Cardiac fibroblast (primary cell): ENCODE data around the gene KRTAP12-4.
"Not testable (repeated sequence)": the region's sequence is repeated elsewhere in the genome, so short reads cannot be mapped to it uniquely, and the experiment has no call there.

Source experiments
- DNase-seq, 2 donors: peaks; one replicate each; pipeline versions ENCODE4 v3.0.0 to v3.0.0-alpha.2; 2010; ENCODE audit warnings: low read depth in 2 of 2
- H3K4me3 ChIP-seq, 2 donors: replicated peaks in 1 of 2; 1 replicate in 1 of 2; 2 replicates in 1 of 2; pipeline ENCODE4 v1.5.1; 2011; ENCODE audit warnings: low read depth in 2 of 2, low read length in 2 of 2, mild to moderate bottlenecking in 2 of 2, moderate library complexity in 1 of 2
- CTCF ChIP-seq: IDR thresholded peaks from one replicate; pipeline ENCODE4 v1.5.1; 2011; ENCODE audit warnings: low read depth, mild to moderate bottlenecking, low read length, inconsistent platforms

The KRTAP12-4 gene

GRCh38 chr21:44695184-44695583 is 40.7 kb upstream of the KRTAP12-4 start:
- no peak for DNase-seq
- H3K4me3 ChIP-seq, result no peak overlapping the region
- no peak for TF ChIP-seq CTCF

GRCh38 chr21:44694776-44695175 is 40.3 kb upstream of the KRTAP12-4 start:
- no peak overlapping the region for H3K4me3 ChIP-seq
- DNase-seq, result no peak
- TF ChIP-seq CTCF, result no peak

GRCh38 chr21:44692798-44693512 is 38.5 kb upstream of the KRTAP12-4 start:
- DNase-seq, result no peak
- TF ChIP-seq CTCF, result no peak
- no peak overlapping the region for H3K4me3 ChIP-seq

GRCh38 chr21:44691686-44692085 is 37.2 kb upstream of the KRTAP12-4 start:
- DNase-seq, result no peak
- H3K4me3 ChIP-seq, result no peak overlapping the region
- no peak for TF ChIP-seq CTCF

- not testable (repeated sequence) for H3K4me3 ChIP-seq, DNase-seq
Observed at GRCh38 chr21:44689740-44690139, 35.3 kb upstream of the KRTAP12-4 start.

GRCh38 chr21:44687671-44688070 is 33.2 kb upstream of the KRTAP12-4 start:
- H3K4me3 ChIP-seq, result no peak overlapping the region
- no peak for DNase-seq
- no peak for TF ChIP-seq CTCF

GRCh38 chr21:44686843-44687561 is 32.5 kb upstream of the KRTAP12-4 start:
- no peak for DNase-seq
- H3K4me3 ChIP-seq, result no peak overlapping the region
- TF ChIP-seq CTCF, result no peak
